Measurements from ENCODE around the gene WFDC8. TPM values are rescaled to one million over a fixed set of nuclear protein-coding genes. Genes with fewer than 3 reads are reported as not detected.

Gene WFDC8
- not detected in 2 replicates for total RNA-seq (2012; rRNA removed)

GRCh38 chr20:45579184-45579583 lies at the start of gene WFDC8:
TSS of gene WFDC8 (minus strand) at chr20:45579284. CDS start at chr20:45579247, 37 bp downstream.
- Histone ChIP-seq H3K9me3 (replicated peaks; ENCODE audit: low read length) (no peaks in the 10 kb centered on the region), H3K4me3 (ENCODE audit: low read length) (no peak within 1 kb of the TSS), H3K9ac (ENCODE audit: low read depth, low read length) (no peak within 1 kb of the TSS), H3K4me2 (ENCODE audit: low read length) (no peak within 1 kb of the TSS), H3K4me1 (ENCODE audit: control insufficient read depth, insufficient read depth, low read length) (no peaks in the 10 kb centered on the region), H3K36me3 (ENCODE audit: insufficient read depth, low read length) (no peaks in the 10 kb centered on the region), H3K27me3 (ENCODE audit: control insufficient read depth, insufficient read depth, low read length) (peaks cover 39% of the 10 kb centered on the region)

DNA sequence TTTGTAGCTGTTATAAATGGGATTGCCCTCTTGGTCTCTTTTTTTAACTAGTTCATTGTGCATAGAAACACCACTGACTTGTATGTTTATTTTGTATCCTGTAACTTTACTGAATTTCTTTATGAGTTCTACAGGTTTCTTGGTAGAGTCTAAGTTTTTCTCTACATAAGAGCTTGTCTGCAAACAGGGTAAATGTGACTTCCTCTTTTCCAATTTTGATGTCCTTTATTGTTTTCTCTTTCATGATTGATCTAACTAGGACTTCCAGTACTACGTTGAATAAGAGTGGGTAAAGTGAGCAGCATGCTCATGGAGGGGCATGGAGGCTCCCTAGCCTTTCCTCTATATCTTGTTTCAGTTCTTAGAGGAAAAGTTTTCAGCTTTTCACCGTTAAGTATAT lies 47.5 kb upstream of the WFDC8 start:
- Histone ChIP-seq H3K4me1 (ENCODE audit: control insufficient read depth, insufficient read depth, low read length) (no peaks in the 10 kb centered on the region), H3K4me2 (ENCODE audit: low read length) (no peak overlapping the region), H3K9ac (ENCODE audit: low read depth, low read length) (no peak overlapping the region), H3K4me3 (ENCODE audit: low read length) (no peak overlapping the region), H3K36me3 (ENCODE audit: insufficient read depth, low read length) (no peaks in the 10 kb centered on the region), H3K9me3 (replicated peaks; ENCODE audit: low read length) (no peaks in the 10 kb centered on the region), H3K27me3 (ENCODE audit: control insufficient read depth, insufficient read depth, low read length) (peaks cover 37% of the 10 kb centered on the region)

- no peaks in the 10 kb centered on the region for H3K36me3 ChIP-seq (ENCODE audit: insufficient read depth, low read length)
- peaks cover 11% of the 10 kb centered on the region for H3K27me3 ChIP-seq (ENCODE audit: control insufficient read depth, insufficient read depth, low read length)
- no peak overlapping the region for H3K9ac ChIP-seq (ENCODE audit: low read depth, low read length)
- H3K4me3 ChIP-seq (ENCODE audit: low read length) = no peak overlapping the region
- H3K4me2 ChIP-seq (ENCODE audit: low read length) = no peak overlapping the region
- no peaks in the 10 kb centered on the region for H3K4me1 ChIP-seq (ENCODE audit: control insufficient read depth, insufficient read depth, low read length)
- H3K9me3 ChIP-seq (replicated peaks; ENCODE audit: low read length) = no peaks in the 10 kb centered on the region
These were observed 42.5 kb upstream of the WFDC8 start for GRCh38 chr20:45621593-45621992.

DNA sequence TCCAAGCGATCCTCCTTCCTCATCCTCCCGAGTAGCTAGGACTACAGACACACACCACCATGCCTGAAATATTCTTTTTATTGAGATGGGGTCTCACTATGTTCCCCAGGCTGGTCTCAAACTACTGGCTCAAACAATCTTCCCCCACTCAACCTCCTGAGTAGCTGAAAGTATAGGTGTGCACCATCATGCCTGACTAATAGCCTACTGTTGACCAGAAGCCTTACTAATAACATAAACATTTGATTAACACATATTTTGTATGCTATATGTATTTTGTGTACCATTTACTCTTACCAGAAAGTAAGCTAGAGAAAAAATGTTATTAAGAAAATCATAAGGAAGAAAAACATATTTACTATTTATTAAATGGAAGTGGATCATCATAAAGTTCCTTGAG lies 38.5 kb upstream of the WFDC8 start:
- H3K9me3 ChIP-seq (replicated peaks; ENCODE audit: low read length) = no peaks in the 10 kb centered on the region
- H3K4me2 ChIP-seq (ENCODE audit: low read length) = no peak overlapping the region
- no peak overlapping the region for H3K9ac ChIP-seq (ENCODE audit: low read depth, low read length)
- no peak overlapping the region for H3K4me3 ChIP-seq (ENCODE audit: low read length)
- H3K36me3 ChIP-seq (ENCODE audit: insufficient read depth, low read length) = no peaks in the 10 kb centered on the region
- peaks cover 7% of the 10 kb centered on the region for H3K27me3 ChIP-seq (ENCODE audit: control insufficient read depth, insufficient read depth, low read length)
- no peaks in the 10 kb centered on the region for H3K4me1 ChIP-seq (ENCODE audit: control insufficient read depth, insufficient read depth, low read length)

- Histone ChIP-seq H3K4me3 (ENCODE audit: low read length) (no peak overlapping the region), H3K9me3 (replicated peaks; ENCODE audit: low read length) (no peaks in the 10 kb centered on the region), H3K4me1 (ENCODE audit: control insufficient read depth, insufficient read depth, low read length) (peaks cover 26% of the 10 kb centered on the region), H3K9ac (ENCODE audit: low read depth, low read length) (no peak overlapping the region), H3K4me2 (ENCODE audit: low read length) (no peak overlapping the region), H3K36me3 (ENCODE audit: insufficient read depth, low read length) (no peaks in the 10 kb centered on the region), H3K27me3 (ENCODE audit: control insufficient read depth, insufficient read depth, low read length) (no peaks in the 10 kb centered on the region)
These were observed 33.2 kb upstream of the WFDC8 start for GRCh38 chr20:45612314-45612713.

GRCh38 chr20:45611054-45611453 lies 32.0 kb upstream of the WFDC8 start:
- Histone ChIP-seq H3K4me3 (ENCODE audit: low read length) (peak overlapping the region; percentile 27), H3K36me3 (ENCODE audit: insufficient read depth, low read length) (no peaks in the 10 kb centered on the region), H3K9ac (ENCODE audit: low read depth, low read length) (peak overlapping the region; percentile 43), H3K27me3 (ENCODE audit: control insufficient read depth, insufficient read depth, low read length) (no peaks in the 10 kb centered on the region), H3K4me2 (ENCODE audit: low read length) (peak overlapping the region; percentile 70), H3K9me3 (replicated peaks; ENCODE audit: low read length) (no peaks in the 10 kb centered on the region), H3K4me1 (ENCODE audit: control insufficient read depth, insufficient read depth, low read length) (peaks cover 26% of the 10 kb centered on the region)

DNA sequence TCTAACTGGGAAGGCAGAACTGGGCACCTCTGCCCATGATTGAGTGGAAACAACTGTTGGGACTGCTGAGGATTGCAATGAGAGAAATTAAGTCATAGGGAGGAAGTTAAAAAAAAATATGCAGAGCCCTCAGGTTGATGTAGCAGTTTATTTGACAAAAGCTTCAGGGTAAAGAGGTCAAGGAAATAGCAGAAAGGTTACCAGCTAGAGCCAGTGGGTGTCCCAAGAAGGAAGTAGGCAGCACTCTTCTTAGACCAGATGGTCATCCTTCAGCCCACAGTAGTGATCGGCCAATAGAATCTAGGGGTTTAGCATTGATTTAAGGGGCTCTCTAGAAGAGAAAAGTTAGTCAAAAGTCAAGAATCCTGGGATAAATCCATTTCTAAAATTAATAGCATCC lies 28.7 kb upstream of the WFDC8 start:
- Histone ChIP-seq H3K9ac (ENCODE audit: low read depth, low read length) (no peak overlapping the region), H3K9me3 (replicated peaks; ENCODE audit: low read length) (no peaks in the 10 kb centered on the region), H3K4me3 (ENCODE audit: low read length) (no peak overlapping the region), H3K27me3 (ENCODE audit: control insufficient read depth, insufficient read depth, low read length) (no peaks in the 10 kb centered on the region), H3K4me2 (ENCODE audit: low read length) (no peak overlapping the region), H3K4me1 (ENCODE audit: control insufficient read depth, insufficient read depth, low read length) (peaks cover 26% of the 10 kb centered on the region), H3K36me3 (ENCODE audit: insufficient read depth, low read length) (no peaks in the 10 kb centered on the region)

GRCh38 chr20:45595235-45595634 lies 16.2 kb upstream of the WFDC8 start:
- no peak overlapping the region for H3K9ac ChIP-seq (ENCODE audit: low read depth, low read length)
- H3K9me3 ChIP-seq (replicated peaks; ENCODE audit: low read length) = no peaks in the 10 kb centered on the region
- peaks cover 38% of the 10 kb centered on the region for H3K27me3 ChIP-seq (ENCODE audit: control insufficient read depth, insufficient read depth, low read length)
- H3K36me3 ChIP-seq (ENCODE audit: insufficient read depth, low read length) = no peaks in the 10 kb centered on the region
- no peaks in the 10 kb centered on the region for H3K4me1 ChIP-seq (ENCODE audit: control insufficient read depth, insufficient read depth, low read length)
- no peak overlapping the region for H3K4me3 ChIP-seq (ENCODE audit: low read length)
- no peak overlapping the region for H3K4me2 ChIP-seq (ENCODE audit: low read length)

GRCh38 chr20:45593498-45593897 lies 14.4 kb upstream of the WFDC8 start:
- H3K27me3 ChIP-seq (ENCODE audit: control insufficient read depth, insufficient read depth, low read length) = peaks cover 43% of the 10 kb centered on the region
- H3K4me3 ChIP-seq (ENCODE audit: low read length) = no peak overlapping the region
- H3K4me2 ChIP-seq (ENCODE audit: low read length) = no peak overlapping the region
- H3K9ac ChIP-seq (ENCODE audit: low read depth, low read length) = no peak overlapping the region
- H3K4me1 ChIP-seq (ENCODE audit: control insufficient read depth, insufficient read depth, low read length) = no peaks in the 10 kb centered on the region
- H3K36me3 ChIP-seq (ENCODE audit: insufficient read depth, low read length) = no peaks in the 10 kb centered on the region
- no peaks in the 10 kb centered on the region for H3K9me3 ChIP-seq (replicated peaks; ENCODE audit: low read length)

- peaks cover 39% of the 10 kb centered on the region for H3K27me3 ChIP-seq (ENCODE audit: control insufficient read depth, insufficient read depth, low read length)
- no peak overlapping the region for H3K4me2 ChIP-seq (ENCODE audit: low read length)
- H3K4me3 ChIP-seq (ENCODE audit: low read length) = no peak overlapping the region
- no peaks in the 10 kb centered on the region for H3K4me1 ChIP-seq (ENCODE audit: control insufficient read depth, insufficient read depth, low read length)
- no peak overlapping the region for H3K9ac ChIP-seq (ENCODE audit: low read depth, low read length)
- H3K9me3 ChIP-seq (replicated peaks; ENCODE audit: low read length) = no peaks in the 10 kb centered on the region
- H3K36me3 ChIP-seq (ENCODE audit: insufficient read depth, low read length) = no peaks in the 10 kb centered on the region
These were observed 13.6 kb upstream of the WFDC8 start for GRCh38 chr20:45592574-45593189.

GRCh38 chr20:45589725-45590124 lies 10.6 kb upstream of the WFDC8 start:
- no peak overlapping the region for H3K4me2 ChIP-seq (ENCODE audit: low read length)
- H3K36me3 ChIP-seq (ENCODE audit: insufficient read depth, low read length) = no peaks in the 10 kb centered on the region
- no peaks in the 10 kb centered on the region for H3K9me3 ChIP-seq (replicated peaks; ENCODE audit: low read length)
- no peak overlapping the region for H3K9ac ChIP-seq (ENCODE audit: low read depth, low read length)
- no peak overlapping the region for H3K4me3 ChIP-seq (ENCODE audit: low read length)
- H3K4me1 ChIP-seq (ENCODE audit: control insufficient read depth, insufficient read depth, low read length) = no peaks in the 10 kb centered on the region
- peaks cover 21% of the 10 kb centered on the region for H3K27me3 ChIP-seq (ENCODE audit: control insufficient read depth, insufficient read depth, low read length)

- H3K36me3 ChIP-seq (ENCODE audit: insufficient read depth, low read length) = no peaks in the 10 kb centered on the region
These were observed 9.7 kb upstream of the WFDC8 start for GRCh38 chr20:45588800-45589199.

More at GRCh38 chr20:45588800-45589199, 9.7 kb upstream of the WFDC8 start:
- peaks cover 21% of the 10 kb centered on the region for H3K27me3 ChIP-seq (ENCODE audit: control insufficient read depth, insufficient read depth, low read length)
- H3K9me3 ChIP-seq (replicated peaks; ENCODE audit: low read length) = no peaks in the 10 kb centered on the region
- H3K4me2 ChIP-seq (ENCODE audit: low read length) = no peak overlapping the region
- H3K4me1 ChIP-seq (ENCODE audit: control insufficient read depth, insufficient read depth, low read length) = no peaks in the 10 kb centered on the region
- H3K4me3 ChIP-seq (ENCODE audit: low read length) = no peak overlapping the region
- no peak overlapping the region for H3K9ac ChIP-seq (ENCODE audit: low read depth, low read length)
